K562 (cell line): Measurements from ENCODE around the gene SPNS2. TPM values are rescaled to one million over a fixed set of nuclear protein-coding genes. Genes with fewer than 3 reads are reported as not detected.

ENCODE experiments used
- ATAC-seq: fragments of 200-7000 bp; cut with Tn5 transposase; 3 replicates; pipeline ENCODE4 v1.9.1; 2020; ENCODE audit warnings: moderate library complexity
- BruUV-seq: library from RNA; stranded (reverse); fragments of 400-500 nt; replicated peaks from 2 replicates; lab custom pipeline; 2021; lab: Mats Ljungman, UMichigan
- CTCF ChIA-PET: fragments of 300-600 bp; formaldehyde crosslinking; extraction: SDS; loops from one replicate; lab custom pipeline; 2021; ENCODE audit warnings: low intra/inter-chr PET ratio; lab: Yijun Ruan, JAX
- POLR2A ChIA-PET: fragments of 300-600, 350-650 bp; sonication (Branson Sonifier 250); formaldehyde crosslinking; extraction: SDS; loops from one replicate; lab custom pipeline; 2021; ENCODE audit warnings: antibody characterized with exemption, inconsistent platforms; lab: Yijun Ruan, JAX
- DNase-seq, 4 experiments: peaks; one replicate each; pipeline versions ENCODE4 v3.0.0 to v3.0.0-alpha.2; 2011 to 2018; ENCODE audit warnings: low spot score in 3 of 4, mixed read lengths in 3 of 4; ENCODE audit errors: extremely low read depth in 1 of 4
- FAIRE-seq: peaks from 2 replicates; lab custom pipeline; 2011; peaks lifted over from hg19 to GRCh38; lab: Jason Lieb, UNC
- H2AFZ ChIP-seq: 2 replicates; pipeline ENCODE4 v1.6.0; 2011; ENCODE audit warnings: low read depth, low read length, control low read depth, inconsistent platforms
- H3K27ac ChIP-seq: fragments of 200-600 bp; 3 replicates; pipeline ENCODE4 v1.8.0; 2011; ENCODE audit warnings: low read depth, mild to moderate bottlenecking, control low read depth, inconsistent platforms, low read length, moderate library complexity, mixed read lengths; ENCODE audit errors: extremely low read depth
- H3K27me3 ChIP-seq, 2 experiments: fragments of 300-600 bp in 1 of 2; 2 replicates in 1 of 2; 3 replicates in 1 of 2; pipeline versions ENCODE4 v1.6.0 to v1.8.0; 2011; ENCODE audit warnings: inconsistent platforms in 2 of 2, low read length in 2 of 2, mild to moderate bottlenecking in 1 of 2, mixed read lengths in 1 of 2, moderate library complexity in 1 of 2; ENCODE audit not compliant: control insufficient read depth in 2 of 2, insufficient read depth in 2 of 2
- H3K36me3 ChIP-seq: fragments of 300-600 bp; 3 replicates; pipeline ENCODE4 v1.8.0; 2011; ENCODE audit warnings: mild to moderate bottlenecking, low read length, inconsistent platforms; ENCODE audit not compliant: control insufficient read depth, insufficient read depth
- H3K4me1 ChIP-seq, 2 experiments: fragments of 200-600 bp in 1 of 2; replicated peaks in 1 of 2; 2 replicates in 1 of 2; 3 replicates in 1 of 2; pipeline versions ENCODE4 v1.5.1 to v1.8.0; 2011; ENCODE audit warnings: inconsistent platforms in 2 of 2, low read length in 2 of 2, mild to moderate bottlenecking in 1 of 2, mixed read lengths in 1 of 2, moderate library complexity in 1 of 2; ENCODE audit not compliant: control insufficient read depth in 2 of 2, insufficient read depth in 2 of 2
- H3K4me2 ChIP-seq: 2 replicates; pipeline ENCODE4 v1.6.1; 2011; ENCODE audit warnings: low read length, control low read depth, inconsistent platforms, mixed read lengths; ENCODE audit not compliant: insufficient read depth
- H3K4me3 ChIP-seq: fragments of 200-600 bp; sonication (generic), shearing (Covaris generic); 2 replicates; pipeline ENCODE4 v1.5.1; 2016; ENCODE audit warnings: control low read depth, inconsistent platforms
- H3K79me2 ChIP-seq: fragments of 200-600 bp; 3 replicates; pipeline ENCODE4 v1.8.0; 2011; ENCODE audit warnings: low read length, inconsistent platforms; ENCODE audit not compliant: control insufficient read depth, insufficient read depth
- H3K9ac ChIP-seq, 2 experiments: 2 replicates each; pipeline versions ENCODE4 v1.6.0 to v1.6.1; 2011; ENCODE audit warnings: low read depth in 2 of 2, low read length in 2 of 2, control low read depth in 1 of 2, inconsistent platforms in 1 of 2, mild to moderate bottlenecking in 1 of 2, mixed read lengths in 1 of 2; ENCODE audit not compliant: insufficient read depth in 1 of 2
- H3K9me1 ChIP-seq: one replicate; pipeline ENCODE4 v1.6.0; 2011; ENCODE audit warnings: inconsistent platforms, mild to moderate bottlenecking, low read length, moderate library complexity; ENCODE audit not compliant: control insufficient read depth, insufficient read depth
- H3K9me3 ChIP-seq: replicated peaks from 2 replicates; pipeline ENCODE4 v1.5.1; 2011; ENCODE audit warnings: low read depth, low read length, inconsistent platforms; ENCODE audit not compliant: control insufficient read depth, insufficient read depth
- H4K20me1 ChIP-seq: replicated peaks from 2 replicates; pipeline ENCODE4 v1.6.1; 2011; ENCODE audit warnings: low read length, inconsistent platforms, mixed read lengths; ENCODE audit not compliant: control insufficient read depth, insufficient read depth
- ERF ChIP-seq: fragments of 450-650 bp; formaldehyde crosslinking; IDR thresholded peaks from 2 replicates; pipeline ENCODE4 v1.4.0; 2020; ENCODE audit warnings: mild to moderate bottlenecking, mixed read lengths
- FOXM1 ChIP-seq, 2 experiments: fragments of 450-650 bp in 1 of 2; sonication (generic) in 1 of 2; formaldehyde crosslinking in 1 of 2; IDR thresholded peaks; 2 replicates each; pipeline versions ENCODE4 v1.6.1 to v1.9.0; 2017 to 2022; ENCODE audit warnings: low read depth in 2 of 2, mild to moderate bottlenecking in 2 of 2, missing genetic modification reagents in 1 of 2, moderate library complexity in 1 of 2
- NCOA6 ChIP-seq: fragments of 450-650 bp; IDR thresholded peaks from 2 replicates; pipeline ENCODE4 v1.6.1; 2017; ENCODE audit warnings: mild to moderate bottlenecking
- NR3C1 ChIP-seq: sonication (generic); formaldehyde crosslinking; IDR thresholded peaks from 2 replicates; pipeline ENCODE4 v1.8.1; 2022; ENCODE audit warnings: missing genetic modification reagents
- RBBP5 ChIP-seq: fragments of 200-600 bp; sonication (generic); IDR thresholded peaks from 2 replicates; pipeline ENCODE4 v1.6.1; 2012; ENCODE audit warnings: borderline replicate concordance, mild to moderate bottlenecking, low read length, control low read depth, inconsistent platforms; ENCODE audit not compliant: insufficient read depth, poor library complexity, severe bottlenecking
- SMARCE1 ChIP-seq: fragments of 450-650 bp; IDR thresholded peaks from 2 replicates; pipeline ENCODE4 v1.7.1; 2016; ENCODE audit warnings: mild to moderate bottlenecking
- ZBTB33 ChIP-seq: sonication (generic); formaldehyde crosslinking; IDR thresholded peaks from 2 replicates; pipeline ENCODE4 v1.8.1; 2023; ENCODE audit warnings: mild to moderate bottlenecking, missing genetic modification reagents
- ZC3H11A ChIP-seq: IDR thresholded peaks from 2 replicates; pipeline ENCODE4 v1.6.1; 2012; ENCODE audit warnings: low read depth, low read length, improper control_type of control experiment
- ZNF436 ChIP-seq: fragments of 250-450, 450-650 bp; sonication (Bioruptor Pico); formaldehyde crosslinking; IDR thresholded peaks from 2 replicates; pipeline ENCODE4 v1.7.0; 2020; ENCODE audit warnings: mild to moderate bottlenecking
- ZNF655 ChIP-seq: fragments of 250-450 bp; sonication (Bioruptor Pico); IDR thresholded peaks from 2 replicates; pipeline ENCODE4 v1.5.0; 2021
- ZNF79 ChIP-seq: fragments of 250-450 bp; sonication (Bioruptor Pico); IDR thresholded peaks from 2 replicates; pipeline ENCODE4 v1.4.0; 2020; ENCODE audit warnings: low read depth, mild to moderate bottlenecking, moderate library complexity
- WGBS: fragments of 100-300 bp; shearing (Covaris generic); methylation state at CpG from one replicate; pipeline ENCODE4 v1.1.6; 2016; ENCODE audit warnings: low coverage, mixed read lengths; ENCODE audit not compliant: insufficient coverage; ENCODE audit errors: missing lambda C conversion rate; 5-methylcytosine and 5-hydroxymethylcytosine counted together
- in situ Hi-C: fragments of 300-500 bp; cut with MboI; formaldehyde crosslinking; loops from 4 replicates; pipeline ENCODE4 v1.15.0; 2018; ENCODE audit warnings: inconsistent platforms, mixed read lengths
- intact Hi-C: fragments of 100-400 bp; cut with micrococcal nuclease; formaldehyde crosslinking; loops from 2 replicates; pipeline ENCODE4 v1.14.2; 2022
- polyA plus RNA-seq, 8 experiments: library from polyadenylated mRNA; depleted of rRNA in 4 of 8; stranded (reverse) in 5 of 8; unstranded in 3 of 8; fragments of >200 nt; fragmentation: Nextera tagmentation in 2 of 8; fragmentation: Illumina TruSeq in 1 of 8; extraction: Ambion mirVana in 2 of 8; extraction: Trizol in 1 of 8; gene quantifications; 2 replicates each; pipeline versions ENCODE4 v1.2.1 to v1.2.3, GENCODE V29; 2011 to 2014; ENCODE audit warnings: inconsistent platforms in 1 of 8, missing spikeins in 1 of 8
- total RNA-seq, 7 experiments: library from RNA; depleted of rRNA in 6 of 7; stranded (reverse); fragments of >200 nt in 6 of 7; fragmentation: Illumina TruSeq in 2 of 7; extraction: Trizol in 2 of 7; gene quantifications; 2 replicates each; pipeline versions ENCODE4 v1.2.1 to v1.2.3, GENCODE V29; 2011 to 2021; ENCODE audit warnings: low replicate concordance in 1 of 7
- TF ChIP-seq, protein P1 (sequence below): fragments of 250-450 bp; sonication (Bioruptor Pico); IDR thresholded peaks from 2 replicates; pipeline ENCODE4 v1.8.0; 2021; ENCODE audit warnings: borderline replicate concordance, mild to moderate bottlenecking, moderate library complexity; ENCODE audit not compliant: poor library complexity, severe bottlenecking

SPNS2 gene
- total and polyA plus RNA-seq, 9 of the 15 experiments (the other 6 are each of a cell fraction or from before 2014, with no cell fraction given): 0.06 TPM; not detected in 8

- Histone ChIP-seq H2AFZ (no peak overlapping the region), H3K4me3 (no peak overlapping the region), H3K4me2 (no peak overlapping the region), H3K27ac (no peak overlapping the region), H3K9me1 (no peaks in the 10 kb centered on the region), H3K9me3 (no peaks in the 10 kb centered on the region), H3K79me2 (no peaks in the 10 kb centered on the region), H4K20me1 (peaks cover 5% of the 10 kb centered on the region), H3K27me3 (peaks cover 0 to 72% of the 10 kb centered on the region in 2 experiments; a peak in 2 of 5 replicates), H3K4me1 (peaks cover 5 to 38% of the 10 kb centered on the region in 2 experiments; a peak in 4 of 5 replicates), H3K9ac (no peak overlapping the region), H3K36me3 (no peaks in the 10 kb centered on the region)
- ATAC-seq: peak; percentile 39
- ChIA-PET CTCF (no interaction called here), POLR2A (interaction anchor here (1.2 kb wide), 1 partner anchor 14 kb away, joined by 3 read pairs; no protein-coding TSS in a partner anchor)
- TF ChIP-seq ERF (CRISPR knock-in tag): no peak
- no peak for TF ChIP-seq SMARCE1
- no peak for TF ChIP-seq ZNF436 (CRISPR knock-in tag)
- no peak for TF ChIP-seq ZC3H11A
- TF ChIP-seq ZNF79 (CRISPR knock-in tag): no peak
- TF ChIP-seq, protein P1, sequence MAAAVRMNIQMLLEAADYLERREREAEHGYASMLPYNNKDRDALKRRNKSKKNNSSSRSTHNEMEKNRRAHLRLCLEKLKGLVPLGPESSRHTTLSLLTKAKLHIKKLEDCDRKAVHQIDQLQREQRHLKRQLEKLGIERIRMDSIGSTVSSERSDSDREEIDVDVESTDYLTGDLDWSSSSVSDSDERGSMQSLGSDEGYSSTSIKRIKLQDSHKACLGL (CRISPR knock-in tag): no peak
- TF ChIP-seq FOXM1 (IDR thresholded peaks at IDR 0.05; ENCODE audit: low read depth): no peak
- TF ChIP-seq FOXM1 (CRISPR knock-in tag; IDR thresholded peaks at IDR 0.05; ENCODE audit: low read depth): no peak
- no peak for TF ChIP-seq NR3C1 (CRISPR knock-in tag)
- no peak for TF ChIP-seq NCOA6
- no peak for TF ChIP-seq ZNF655 (CRISPR knock-in tag)
- no peak for TF ChIP-seq ZBTB33 (CRISPR knock-in tag)
- TF ChIP-seq RBBP5: no peak
- WGBS: 19% methylated on average over 5 of the region's 8 CpGs
- DNase-seq: peak in 1 of 4 experiments; percentile 24
- BruUV-seq: no TSS peak
- no peak for FAIRE-seq
- intact Hi-C loops: no loop called here
- in situ Hi-C loops: no loop called here
Observed at GRCh38 chr17:4509401-4509800, 10.7 kb downstream of the SPNS2 start.
